Activated CD8-positive, alpha-beta T cell treated with anti-CD3 and anti-CD28 coated beads for 36 hours (primary cell): Measurements from ENCODE around the gene GRK6. TPM values are rescaled to one million over a fixed set of nuclear protein-coding genes. Genes with fewer than 3 reads are reported as not detected.

Source experiments
- ATAC-seq: fragments of 200-7000 bp; cut with Tn5 transposase; one replicate; pipeline ENCODE4 v1.10.0; 2021; ENCODE audit warnings: mild to moderate bottlenecking, moderate library complexity
- CTCF ChIA-PET: fragments of 350-600 bp; sonication (Branson Sonifier 250); formaldehyde crosslinking; loops from one replicate; lab custom pipeline; 2021; ENCODE audit warnings: antibody characterized with exemption; lab: Charles Lee
- POLR2A ChIA-PET: fragments of 350-600 bp; sonication (Branson Sonifier 250); formaldehyde crosslinking; loops from one replicate; lab custom pipeline; 2021; ENCODE audit warnings: antibody characterized with exemption; lab: Charles Lee
- DNase-seq: peaks from one replicate; pipeline ENCODE4 v3.0.0-alpha.2; 2020
- H3K27ac Mint-ChIP-seq: one replicate; pipeline ENCODE4 v1.8.0; 2021; ENCODE audit warnings: mild to moderate bottlenecking, mixed read lengths
- H3K27me3 Mint-ChIP-seq: one replicate; pipeline ENCODE4 v1.8.0; 2021; ENCODE audit warnings: mixed read lengths
- H3K36me3 Mint-ChIP-seq: one replicate; pipeline ENCODE4 v1.8.0; 2021; ENCODE audit warnings: low read depth, mixed read lengths
- H3K4me1 Mint-ChIP-seq: one replicate; pipeline ENCODE4 v1.8.0; 2021; ENCODE audit warnings: low read depth, mixed read lengths
- H3K4me3 Mint-ChIP-seq: one replicate; pipeline ENCODE4 v1.8.0; 2021; ENCODE audit warnings: mild to moderate bottlenecking, moderate library complexity, mixed read lengths
- H3K9me3 Mint-ChIP-seq: one replicate; pipeline ENCODE4 v1.8.0; 2021; ENCODE audit warnings: mixed read lengths
- intact Hi-C: fragments of 100-400 bp; cut with micrococcal nuclease; formaldehyde crosslinking; loops from one replicate; pipeline ENCODE4 v1.10.0; 2022
- total RNA-seq, 2 experiments: library from RNA; stranded (reverse); gene quantifications; one replicate each; pipeline ENCODE4 v1.2.3, GENCODE V29; 2021
- TF ChIP-seq, protein P1 (sequence below): fragments of 200-600 bp; IDR thresholded peaks from one replicate; pipeline ENCODE4 v1.8.0; 2022; ENCODE audit warnings: antibody characterized with exemption, mild to moderate bottlenecking

Gene GRK6
- 100 to 1,000 TPM; 133 to 137 TPM for total RNA-seq

DNA sequence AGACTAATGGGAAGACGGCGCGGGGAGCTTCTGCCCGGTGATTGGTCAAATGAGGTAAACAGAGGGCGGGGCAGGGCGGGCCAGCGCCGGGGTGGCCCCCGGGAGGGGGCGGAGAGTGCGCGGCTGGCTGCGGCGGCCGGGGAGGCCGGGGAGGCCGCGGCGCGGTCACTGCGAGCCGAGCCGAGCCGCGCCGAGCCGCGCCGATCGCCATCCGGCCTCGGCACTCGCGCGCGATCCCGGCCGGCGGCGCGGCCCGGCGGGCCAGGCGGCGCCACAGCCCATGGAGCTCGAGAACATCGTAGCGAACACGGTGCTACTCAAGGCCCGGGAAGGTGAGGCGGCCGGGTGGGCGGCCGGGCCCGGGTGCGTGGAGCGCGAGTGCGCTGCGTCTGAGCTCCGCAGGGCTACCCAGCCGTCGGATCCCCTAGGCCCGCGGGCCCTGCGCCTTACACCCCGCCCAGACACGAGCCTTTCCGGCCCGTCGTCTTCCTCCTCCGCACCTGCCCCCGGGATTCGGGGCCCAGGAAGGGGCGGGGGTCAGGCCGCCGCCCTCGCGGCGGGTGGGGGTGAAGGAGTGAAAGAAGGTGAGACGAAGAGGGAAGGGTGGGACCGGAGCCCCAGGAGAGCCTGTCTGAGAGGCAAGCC is at the start of gene GRK6:
Gene GRK6 (plus strand): TSS at position 111 of the 645 bp plus-strand sequence. CDS start 170 bp downstream, at position 281.
- DNase-seq = peak; percentile 81
- ATAC-seq = peak; percentile 6
- Mint-ChIP-seq H3K36me3 (peaks cover 45% of the 10 kb centered on the region), H3K4me1 (peaks cover 42% of the 10 kb centered on the region), H3K27ac (peak within 1 kb of the TSS; percentile 98), H3K9me3 (no peaks in the 10 kb centered on the region), H3K4me3 (peak within 1 kb of the TSS; percentile 97), H3K27me3 (no peaks in the 10 kb centered on the region)
- ChIA-PET POLR2A (interaction anchor here (0.6 to 15.2 kb wide), 22 partner anchors 9 to 123 kb away, joined by 3 to 606 read pairs (median 4); partner anchors contain the start of genes F12, LMAN2, PRELID1 and PRR7), CTCF (interaction anchor here (0.7 to 10.5 kb wide), 10 partner anchors 12 to 109 kb away, joined by 3 to 159 read pairs (median 5); partner anchors contain the start of genes F12 and PFN3)
- TF ChIP-seq, protein P1, sequence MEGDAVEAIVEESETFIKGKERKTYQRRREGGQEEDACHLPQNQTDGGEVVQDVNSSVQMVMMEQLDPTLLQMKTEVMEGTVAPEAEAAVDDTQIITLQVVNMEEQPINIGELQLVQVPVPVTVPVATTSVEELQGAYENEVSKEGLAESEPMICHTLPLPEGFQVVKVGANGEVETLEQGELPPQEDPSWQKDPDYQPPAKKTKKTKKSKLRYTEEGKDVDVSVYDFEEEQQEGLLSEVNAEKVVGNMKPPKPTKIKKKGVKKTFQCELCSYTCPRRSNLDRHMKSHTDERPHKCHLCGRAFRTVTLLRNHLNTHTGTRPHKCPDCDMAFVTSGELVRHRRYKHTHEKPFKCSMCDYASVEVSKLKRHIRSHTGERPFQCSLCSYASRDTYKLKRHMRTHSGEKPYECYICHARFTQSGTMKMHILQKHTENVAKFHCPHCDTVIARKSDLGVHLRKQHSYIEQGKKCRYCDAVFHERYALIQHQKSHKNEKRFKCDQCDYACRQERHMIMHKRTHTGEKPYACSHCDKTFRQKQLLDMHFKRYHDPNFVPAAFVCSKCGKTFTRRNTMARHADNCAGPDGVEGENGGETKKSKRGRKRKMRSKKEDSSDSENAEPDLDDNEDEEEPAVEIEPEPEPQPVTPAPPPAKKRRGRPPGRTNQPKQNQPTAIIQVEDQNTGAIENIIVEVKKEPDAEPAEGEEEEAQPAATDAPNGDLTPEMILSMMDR = no peak
- intact Hi-C loops = no loop called here

GRCh38 chr5:177377851-177378776 is 48.4 kb upstream of the GRK6 start:
- Mint-ChIP-seq H3K36me3 (peaks cover 7% of the 10 kb centered on the region), H3K27me3 (no peaks in the 10 kb centered on the region), H3K9me3 (no peaks in the 10 kb centered on the region), H3K27ac (no peak overlapping the region), H3K4me1 (peaks cover 30% of the 10 kb centered on the region), H3K4me3 (no peak overlapping the region)
- DNase-seq = no peak
- ATAC-seq = no peak
- CTCF ChIA-PET = interaction anchor here (0.7 to 5.7 kb wide), 14 partner anchors 8 to 266 kb away, joined by 3 to 47 read pairs (median 4); partner anchors contain the start of gene PFN3
- TF ChIP-seq, protein P1 = no peak
- POLR2A ChIA-PET = interaction anchor here (0.6 to 1.8 kb wide), 8 partner anchors 8 to 56 kb away, joined by 3 to 5 read pairs (median 4); no protein-coding TSS in a partner anchor
- intact Hi-C loops = no loop called here

DNA sequence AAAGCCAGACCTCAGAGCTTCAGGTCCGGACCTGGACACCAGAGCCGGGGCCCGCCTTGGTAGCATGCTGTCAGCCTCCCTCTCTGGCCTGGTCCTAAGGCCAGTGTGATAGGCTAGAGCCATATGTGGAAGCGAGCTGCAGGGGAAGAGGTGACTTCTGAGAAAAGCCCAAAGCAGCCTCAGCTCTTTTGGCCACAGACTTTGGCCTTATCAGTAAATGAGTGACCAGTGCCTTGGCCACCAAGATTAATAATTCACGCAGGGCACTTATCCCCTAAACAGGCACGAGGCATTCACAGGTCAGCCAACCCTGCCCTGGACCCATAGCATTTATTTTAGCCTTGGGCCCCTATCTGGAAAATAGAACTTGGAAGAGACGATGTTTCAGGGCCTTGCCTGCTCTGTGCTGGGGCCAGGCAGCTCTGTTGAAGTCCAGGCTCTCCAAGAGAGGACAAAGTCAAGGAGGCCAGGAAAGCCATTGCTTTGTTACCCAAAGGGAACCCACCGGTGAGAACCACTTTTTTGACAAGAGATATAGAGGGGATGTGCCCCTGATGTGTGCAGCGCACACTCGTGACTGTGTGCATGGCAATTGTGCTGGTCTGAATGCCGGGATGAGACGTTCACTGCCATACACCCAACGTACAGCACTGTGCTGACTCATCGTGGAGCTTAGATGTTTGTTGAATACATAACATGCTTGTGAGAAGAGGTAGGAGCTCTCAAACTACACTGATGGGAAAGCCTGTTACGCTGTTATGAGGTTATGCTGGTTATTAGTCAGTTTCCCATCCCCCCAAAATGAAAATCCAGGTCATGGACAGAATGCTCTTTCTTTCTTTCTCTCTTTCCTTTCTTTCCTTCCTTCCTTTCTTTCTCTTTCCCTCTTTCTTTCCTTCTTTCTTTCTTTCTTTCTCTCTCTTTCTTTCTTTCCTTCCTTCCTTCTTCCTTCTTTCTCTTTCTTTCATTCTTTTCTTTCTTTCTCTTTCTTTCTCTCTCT is 47.3 kb upstream of the GRK6 start:
- Mint-ChIP-seq H3K27ac (no peak overlapping the region), H3K4me3 (no peak overlapping the region), H3K4me1 (peaks cover 23% of the 10 kb centered on the region), H3K36me3 (peaks cover 1% of the 10 kb centered on the region), H3K27me3 (no peaks in the 10 kb centered on the region), H3K9me3 (no peaks in the 10 kb centered on the region)
- TF ChIP-seq, protein P1 = no peak
- peak; percentile 91 for ATAC-seq
- POLR2A ChIA-PET = interaction anchor here (0.5 to 1.8 kb wide), 9 partner anchors 9 to 130 kb away, joined by 3 to 5 read pairs (median 4); no protein-coding TSS in a partner anchor
- intact Hi-C loops = no loop called here
- CTCF ChIA-PET = interaction anchor here (0.7 to 5.7 kb wide), 13 partner anchors 10 to 267 kb away, joined by 3 to 47 read pairs (median 3); partner anchors contain the start of gene PFN3
- DNase-seq = peak; percentile 55

DNA sequence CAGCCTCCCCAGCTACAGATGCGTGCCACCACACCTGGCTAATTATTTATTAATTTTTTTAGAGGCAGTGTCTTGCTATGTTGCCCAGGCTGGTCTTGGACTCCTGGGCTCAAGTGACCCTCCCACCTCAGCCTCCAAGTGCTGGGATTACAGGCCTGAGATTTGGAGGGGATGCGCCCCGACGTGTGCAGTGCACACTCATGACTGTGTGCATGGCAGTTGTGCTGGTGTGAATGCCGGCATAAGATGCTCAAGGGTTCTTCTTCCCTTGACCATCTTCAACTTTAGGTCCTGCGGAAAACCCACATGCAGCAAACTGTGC is 45.7 kb upstream of the GRK6 start:
- DNase-seq (no peak), ATAC-seq (no peak)
- no peaks in the 10 kb centered on the region for H3K27me3 Mint-ChIP-seq
- no peaks in the 10 kb centered on the region for H3K9me3 Mint-ChIP-seq
- ChIA-PET POLR2A (interaction anchor here (0.9 kb wide), 1 partner anchor 72 kb away, joined by 4 read pairs; no protein-coding TSS in a partner anchor), CTCF (interaction anchor here (1.2 to 5.7 kb wide), 2 partner anchors 9 to 11 kb away, joined by 3 to 47 read pairs; no protein-coding TSS in a partner anchor)
- H3K4me3 Mint-ChIP-seq = no peak overlapping the region
- peaks cover 25% of the 10 kb centered on the region for H3K4me1 Mint-ChIP-seq
- H3K36me3 Mint-ChIP-seq = no peaks in the 10 kb centered on the region
- TF ChIP-seq, protein P1 = no peak
- intact Hi-C loops = no loop called here
- H3K27ac Mint-ChIP-seq = no peak overlapping the region
